ENCODE results near the gene TCAF1. TPM values are rescaled to one million over a fixed set of nuclear protein-coding genes. Genes with fewer than 3 reads are reported as not detected.

The TCAF1 gene
- total RNA-seq, 1 experiment from 2014 or later = 58.4 TPM

DNA sequence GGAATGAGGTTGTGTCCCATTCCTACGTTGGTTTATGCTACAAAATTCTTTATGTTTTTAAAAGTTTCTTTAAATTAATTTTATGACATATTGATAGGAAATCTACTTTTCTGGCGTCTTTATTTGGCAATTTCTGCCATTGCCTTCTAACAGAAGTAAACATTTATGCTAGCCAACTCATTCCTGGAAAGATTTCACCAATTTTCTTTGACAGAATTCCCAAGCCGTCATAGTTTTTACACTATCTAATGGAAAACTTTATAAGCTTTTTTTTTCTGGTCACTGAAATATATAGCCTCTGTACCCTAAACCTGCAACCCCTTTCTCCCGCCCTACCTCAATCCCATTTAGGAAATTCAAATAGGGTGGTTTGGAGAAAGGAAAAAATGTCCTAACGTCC is 6.1 kb upstream of the TCAF1 start:
- Histone ChIP-seq H3K36me3 (ENCODE audit: control insufficient read depth in 1 of 2, insufficient read depth in 2 of 2, low read length in 2 of 2) (no peaks in the 10 kb centered on the region), H3K4me3 (replicated peaks in 1 of 2; ENCODE audit: low read depth in 1 of 2, low read length in 2 of 2) (no peak overlapping the region), H3K27ac (ENCODE audit: low read depth, low read length) (no peak overlapping the region), H3K79me2 (ENCODE audit: insufficient read depth, low read length) (no peaks in the 10 kb centered on the region), H3K4me2 (ENCODE audit: low read length) (no peak overlapping the region), H3K9ac (ENCODE audit: low read length) (no peak overlapping the region), H3K9me2 (ENCODE audit: insufficient read depth) (no peaks in the 10 kb centered on the region), H2AFZ (ENCODE audit: low read depth, low read length, poor library complexity, severe bottlenecking) (no peak overlapping the region), H4K20me1 (ENCODE audit: insufficient read depth) (no peaks in the 10 kb centered on the region), H3K9me3 (ENCODE audit: control insufficient read depth in 1 of 2, insufficient read depth in 1 of 2, low read depth in 1 of 2, low read length in 2 of 2) (no peaks in the 10 kb centered on the region), H3K27me3 (ENCODE audit: insufficient read depth, low read length) (no peaks in the 10 kb centered on the region), H3K4me1 (ENCODE audit: control insufficient read depth in 1 of 2, insufficient read depth in 2 of 2, low read length in 2 of 2) (no peaks in the 10 kb centered on the region)
- BruUV-seq (replicated peaks) = no TSS peak
- ChIA-PET POLR2A (no interaction called here), CTCF (no interaction called here), RAD21 (ENCODE audit: low non-redundant PET in 1 of 2, low total read pairs in 2 of 2, uncharacterized antibody in 2 of 2, unreplicated experiment in 2 of 2) (no interaction called here)
- no peak for DNase-seq (ENCODE audit: low read depth, low spot score)
- no peak for ATAC-seq
- TF ChIP-seq CBX3 (IDR thresholded peaks at IDR 0.05; ENCODE audit: low read depth) = no peak
- TF ChIP-seq ZFX (IDR thresholded peaks at IDR 0.05) = no peak
- TF ChIP-seq POLR2AphosphoS5 (IDR thresholded peaks at IDR 0.05; ENCODE audit: low read depth, low read length) = no peak
- no peak for TF ChIP-seq MAX (IDR thresholded peaks at IDR 0.05)
- TF ChIP-seq SP1 (IDR thresholded peaks at IDR 0.05; ENCODE audit: low read depth) = no peak
- no peak for TF ChIP-seq ATF3 (IDR thresholded peaks at IDR 0.05)
- TF ChIP-seq ZNF274 (IDR thresholded peaks at IDR 0.05; ENCODE audit: low read depth, low read length) = no peak
- no peak for TF ChIP-seq RAD21 (IDR thresholded peaks at IDR 0.05; ENCODE audit: low read depth)
- no peak for TF ChIP-seq JUND (IDR thresholded peaks at IDR 0.05)
- TF ChIP-seq ELF1 (IDR thresholded peaks at IDR 0.05; ENCODE audit: borderline replicate concordance, low read depth) = no peak
- no peak for TF ChIP-seq EGR1 (IDR thresholded peaks at IDR 0.05; ENCODE audit: low read depth)
- no peak for TF ChIP-seq TCF7L2 (IDR thresholded peaks at IDR 0.05; ENCODE audit: borderline replicate concordance, extremely low read depth, insufficient read depth, insufficient read length)
- no peak for TF ChIP-seq SRF (IDR thresholded peaks at IDR 0.05; ENCODE audit: low read depth)
- no peak for TF ChIP-seq POLR2A (IDR thresholded peaks at IDR 0.05; ENCODE audit: borderline replicate concordance, extremely low read depth, insufficient read depth, insufficient read length)
- TF ChIP-seq CEBPB (IDR thresholded peaks at IDR 0.05; ENCODE audit: low read depth) = no peak
- no peak for TF ChIP-seq YY1 (IDR thresholded peaks at IDR 0.05; ENCODE audit: extremely low read depth, insufficient replicate concordance, low read depth, low read length)
- TF ChIP-seq FOSL1 (IDR thresholded peaks at IDR 0.05; ENCODE audit: low read depth) = no peak
- no peak for TF ChIP-seq ZBTB33 (IDR thresholded peaks at IDR 0.05; ENCODE audit: extremely low read depth, insufficient replicate concordance, low read length)
- TF ChIP-seq REST (IDR thresholded peaks at IDR 0.05; ENCODE audit: low read depth) = no peak
- no peak for TF ChIP-seq CTCF (IDR thresholded peaks at IDR 0.05 in 2 of 3, conservative IDR thresholded peaks at IDR 0.05 in 1 of 3; ENCODE audit: borderline replicate concordance in 1 of 3, insufficient read depth in 1 of 3, low read depth in 2 of 3, low read length in 2 of 3)
- intact Hi-C loops (cut with micrococcal nuclease) = loop anchor here (10.0 kb wide), 1 partner anchor 117 kb away; no protein-coding TSS in a partner anchor
